DMS79 (cell line): Measurements from ENCODE around the gene ROR1.

Source experiments
- DNase-seq: peaks from one replicate; lab custom pipeline; 2025; lab: John Stamatoyannopoulos, UW

ROR1 gene

DNA sequence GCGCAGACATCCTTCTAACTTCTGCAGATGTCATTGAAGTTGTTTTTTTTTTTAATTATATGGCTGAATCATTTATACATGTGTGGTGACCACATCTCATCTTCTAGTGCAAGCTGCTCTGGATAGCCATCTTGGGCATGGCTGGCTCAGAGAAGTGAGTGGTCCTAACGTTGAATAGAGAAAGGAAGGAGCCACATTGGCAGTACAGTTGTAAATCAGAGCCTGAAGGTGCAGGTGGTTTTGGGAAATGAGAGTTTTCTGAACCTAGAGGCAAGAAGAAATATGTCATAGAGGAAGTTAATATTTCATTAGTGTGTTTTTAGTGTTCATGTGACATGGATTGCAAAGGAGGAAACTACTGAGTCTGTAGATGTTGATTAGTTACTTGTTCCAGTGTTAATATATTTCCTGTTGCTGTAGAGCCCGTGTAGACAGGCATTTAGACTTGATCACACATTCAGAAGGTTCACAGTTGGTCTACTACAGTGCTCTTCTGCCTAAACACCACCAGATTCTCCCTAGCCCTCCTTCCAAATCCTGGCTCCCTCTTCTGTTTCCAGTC is 163.7 kb downstream of the ROR1 start:
- no peak for DNase-seq

DNA sequence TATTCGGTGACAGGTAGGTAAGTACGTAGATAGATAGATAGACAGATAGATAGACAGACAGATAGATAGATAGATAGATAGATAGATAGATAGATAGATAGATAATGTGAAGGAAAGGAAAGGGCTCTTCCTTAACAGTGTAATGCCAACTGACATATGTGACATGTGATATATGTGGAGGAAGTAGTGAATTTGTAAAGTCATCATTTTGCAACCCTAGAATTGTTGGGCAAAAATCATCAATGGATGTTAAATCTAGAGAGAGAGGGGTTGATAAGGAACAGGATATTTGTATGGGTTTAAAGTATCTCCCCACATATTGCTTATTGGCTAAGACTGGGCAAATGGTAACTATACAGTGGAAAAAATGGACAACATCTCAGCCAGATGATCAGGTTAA is 166.6 kb downstream of the ROR1 start:
- DNase-seq = no peak

- DNase-seq = no peak
These were observed 169.6 kb downstream of the ROR1 start for GRCh38 chr1:63943393-63943792.

- DNase-seq = no peak
These were observed 172.1 kb downstream of the ROR1 start for GRCh38 chr1:63945943-63946342.

DNA sequence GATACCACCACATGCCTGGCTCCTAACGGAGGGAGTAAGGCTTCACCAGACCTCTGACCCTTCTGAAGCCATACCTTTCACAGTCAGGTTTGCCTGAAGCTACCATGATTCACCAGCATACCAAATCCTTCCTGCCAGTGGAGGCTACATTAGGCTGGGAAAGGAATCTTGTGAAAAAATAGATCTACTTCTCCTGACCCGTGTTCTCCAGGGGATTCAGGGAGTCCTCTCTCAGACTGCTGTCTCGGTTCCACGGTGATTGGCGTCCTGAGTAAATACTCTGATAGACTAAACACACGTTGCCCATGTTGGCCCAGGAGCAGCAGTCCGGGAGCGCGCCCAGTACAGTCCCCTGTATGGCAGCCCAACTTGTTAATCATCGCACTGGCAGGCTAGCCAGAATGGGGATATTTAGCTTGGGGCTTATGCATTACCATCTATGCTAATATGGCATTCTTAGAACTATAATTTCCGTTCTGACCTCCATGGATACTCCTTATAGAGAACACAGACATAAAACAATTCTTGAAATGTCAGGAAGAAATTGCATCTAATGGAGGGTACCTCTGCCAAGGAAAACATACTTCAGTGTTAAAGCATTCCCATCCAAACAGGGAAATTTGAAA is 173.2 kb downstream of the ROR1 start:
- DNase-seq = no peak

GRCh38 chr1:63947904-63948303 is 174.1 kb downstream of the ROR1 start:
- no peak for DNase-seq

- DNase-seq = no peak
These were observed 176.2 kb downstream of the ROR1 start for GRCh38 chr1:63950023-63950422.

DNA sequence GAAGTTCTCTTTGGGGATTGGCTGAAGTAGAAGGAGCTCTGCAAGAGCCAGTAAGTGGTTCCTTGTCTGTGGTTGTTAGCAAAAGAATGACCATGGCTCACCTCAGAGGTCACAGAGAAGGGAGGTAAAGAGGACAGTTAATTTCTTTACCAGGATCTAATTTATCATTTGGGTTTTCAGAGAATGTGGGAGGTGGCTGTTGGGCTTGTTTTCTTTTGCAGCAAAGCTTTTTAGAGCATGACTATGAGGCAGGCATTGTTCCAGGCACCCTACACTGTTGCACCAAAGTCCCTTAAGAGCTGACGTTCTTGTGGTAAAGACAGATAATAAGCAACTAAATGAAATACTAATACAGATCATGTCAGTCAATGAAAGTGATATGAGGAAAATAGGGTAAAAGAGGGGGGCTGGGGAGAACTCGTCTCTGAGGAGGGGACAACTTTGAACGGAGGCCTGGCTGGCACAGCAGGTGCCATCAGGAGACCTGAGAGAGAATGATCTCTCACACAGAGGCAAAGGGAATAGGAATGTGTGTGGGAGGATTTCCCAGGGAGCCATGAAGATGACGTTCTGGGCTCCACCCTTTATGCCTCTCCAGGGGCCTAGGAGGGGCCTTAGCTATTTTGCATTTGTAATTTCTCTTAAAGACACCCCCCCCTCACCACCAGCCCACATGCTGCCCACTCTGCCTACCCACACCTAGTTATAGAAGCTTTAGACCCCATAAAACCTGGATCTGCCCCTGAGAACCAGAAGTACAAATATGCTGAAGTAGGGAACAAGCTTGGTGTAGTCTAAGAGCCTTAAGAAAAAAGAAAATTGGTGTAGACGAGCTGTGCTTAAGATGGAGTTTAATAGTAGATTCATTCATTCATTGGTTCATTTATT is 177.5 kb downstream of the ROR1 start:
- no peak for DNase-seq

- DNase-seq = no peak
These were observed 180.4 kb downstream of the ROR1 start for GRCh38 chr1:63954187-63954586.

- no peak for DNase-seq
These were observed 181.7 kb downstream of the ROR1 start for GRCh38 chr1:63955370-63956145.

- DNase-seq = no peak
These were observed 184.7 kb downstream of the ROR1 start for GRCh38 chr1:63958556-63958955.

DNA sequence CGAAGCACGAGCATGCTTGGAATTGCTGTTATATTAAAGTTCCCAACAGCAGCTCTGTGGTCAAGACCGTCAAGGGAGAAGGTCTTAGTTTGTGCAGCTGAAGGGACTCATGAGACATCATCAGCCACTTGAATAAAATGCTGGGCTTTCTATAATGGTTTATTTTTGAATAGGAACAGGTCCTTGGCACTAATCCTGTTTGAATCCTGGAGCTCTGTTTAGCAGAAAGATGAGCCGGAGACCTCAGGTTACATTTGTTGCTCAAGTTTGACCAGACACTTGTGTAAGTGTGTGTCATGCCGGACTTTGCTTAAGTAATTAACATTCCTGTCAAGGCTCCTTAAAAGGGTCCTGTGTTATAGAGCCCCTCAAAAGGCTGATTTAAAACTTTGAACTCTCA is 186.5 kb downstream of the ROR1 start:
- DNase-seq = no peak

GRCh38 chr1:63966016-63966415 is 192.2 kb downstream of the ROR1 start:
- DNase-seq = no peak

- no peak for DNase-seq
These were observed 194.1 kb downstream of the ROR1 start for GRCh38 chr1:63967901-63968300.

- no peak for DNase-seq
These were observed 195.0 kb downstream of the ROR1 start for GRCh38 chr1:63968663-63969440.

DNA sequence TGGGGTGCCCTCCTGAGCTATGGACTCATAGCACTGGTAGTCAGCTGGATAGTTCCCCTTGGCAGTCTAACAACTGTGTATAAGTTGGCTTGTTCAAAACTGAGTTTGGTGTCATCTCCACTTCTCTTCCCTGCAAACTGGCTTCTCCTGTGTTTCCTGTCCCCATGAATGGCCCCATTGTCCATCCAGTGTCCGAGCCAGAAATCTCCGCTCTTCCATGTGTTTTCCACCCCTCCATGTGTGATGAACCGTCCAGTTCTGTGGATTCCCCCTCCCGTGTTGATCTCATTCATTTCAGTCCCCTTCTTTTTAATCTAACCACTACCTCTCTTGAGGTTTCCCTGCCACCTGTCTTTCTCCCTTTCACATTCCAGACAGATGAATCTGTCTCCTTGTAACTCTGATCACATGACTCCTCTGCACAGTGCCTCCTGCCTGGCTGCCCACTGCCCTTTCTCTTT is 195.7 kb downstream of the ROR1 start:
- DNase-seq = no peak

- DNase-seq = no peak
These were observed 197.7 kb downstream of the ROR1 start for GRCh38 chr1:63971557-63971956.

DNA sequence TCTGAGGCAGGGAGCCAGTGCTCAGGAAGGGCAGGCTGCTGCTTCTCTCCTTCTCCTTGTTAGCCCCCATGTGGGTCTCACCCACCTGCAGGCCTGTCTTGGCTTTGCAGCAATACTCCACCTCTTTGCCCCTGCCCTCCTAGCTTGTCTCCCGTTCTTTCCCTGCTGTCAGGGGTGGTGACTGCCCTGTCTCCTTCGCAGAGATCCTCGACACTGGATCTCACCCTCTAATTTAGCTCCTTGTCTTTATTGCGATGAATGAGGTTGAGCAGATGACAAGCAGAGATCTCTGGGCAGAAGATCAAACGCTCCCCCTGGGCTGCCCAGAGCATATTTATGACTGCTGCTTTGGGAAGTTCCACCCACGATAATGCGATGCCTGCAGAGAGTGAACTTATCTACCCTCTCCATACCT is 199.2 kb downstream of the ROR1 start:
- no peak for DNase-seq

DNA sequence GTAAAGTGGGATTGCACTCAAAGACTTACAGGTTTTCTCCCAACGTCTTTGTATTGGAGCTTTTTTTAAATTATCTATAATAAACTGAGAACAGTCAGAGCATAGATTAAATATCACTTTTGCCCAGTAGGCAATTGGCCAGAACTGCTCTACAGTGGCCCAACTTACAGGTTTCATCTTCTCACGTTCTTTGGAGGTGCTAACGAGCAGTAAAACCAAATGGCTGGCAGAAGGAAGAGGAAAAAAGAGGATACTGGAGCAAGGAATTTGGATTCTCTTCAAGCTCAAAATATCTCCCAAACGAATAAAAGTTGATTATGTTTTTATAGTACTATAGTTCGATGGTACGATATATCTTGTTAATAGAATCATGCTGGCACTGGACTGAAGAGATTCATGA is 201.1 kb downstream of the ROR1 start:
- no peak for DNase-seq

DNA sequence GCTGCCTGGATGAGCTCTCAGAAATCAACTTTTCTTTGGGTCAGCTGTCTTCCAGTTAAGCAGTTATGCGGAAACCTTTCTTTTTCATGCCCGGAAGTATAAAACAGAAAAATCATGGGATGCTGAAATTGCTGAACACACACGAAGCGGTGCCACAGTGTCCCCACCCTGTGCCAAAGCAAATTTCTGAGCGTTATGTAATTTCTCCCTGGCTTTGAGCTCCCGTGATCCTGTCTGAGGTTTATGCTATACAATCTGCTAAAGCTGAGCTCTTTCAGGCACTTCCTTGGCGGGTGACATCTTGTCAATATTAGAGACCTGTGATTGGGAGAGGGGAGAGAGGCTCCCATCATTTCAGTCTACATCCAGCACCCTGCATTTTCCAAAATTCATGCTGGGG is 201.7 kb downstream of the ROR1 start:
- DNase-seq = no peak

GRCh38 chr1:63976006-63976405 is 202.2 kb downstream of the ROR1 start:
- no peak for DNase-seq

GRCh38 chr1:63977466-63977865 is 203.6 kb downstream of the ROR1 start:
- no peak for DNase-seq
